Cardiac muscle cell (in vitro differentiated cells and primary cell): ENCODE data around the gene ZNF320. TPM values are rescaled to one million over a fixed set of nuclear protein-coding genes. Genes with fewer than 3 reads are reported as not detected.
"Not testable (repeated sequence)": the region's sequence is repeated elsewhere in the genome, so short reads cannot be mapped to it uniquely, and the experiment has no call there.

Source experiments
- DNase-seq, 2 donors: peaks; one replicate each; pipeline versions ENCODE4 v3.0.0 to v3.0.0-alpha.2; 2010 to 2017; ENCODE audit warnings: low read depth in 1 of 2, low spot score in 1 of 2
- H3K27ac ChIP-seq: fragments of 200-600 bp; sonication (generic); 2 replicates; pipeline ENCODE4 v1.5.1; 2016
- H3K27me3 ChIP-seq: fragments of 200-600 bp; sonication (generic); 2 replicates; pipeline ENCODE4 v1.6.0; 2016; ENCODE audit warnings: control low read depth
- H3K36me3 ChIP-seq: fragments of 200-600 bp; sonication (generic); 2 replicates; pipeline ENCODE4 v1.5.1; 2016; ENCODE audit warnings: control low read depth
- H3K4me1 ChIP-seq: fragments of 200-600 bp; sonication (generic); 2 replicates; pipeline ENCODE4 v1.8.1; 2017; ENCODE audit warnings: low read depth, mild to moderate bottlenecking, mixed run types
- H3K4me3 ChIP-seq: fragments of 200-600 bp; sonication (generic); 2 replicates; pipeline ENCODE4 v1.5.1; 2016; ENCODE audit warnings: mild to moderate bottlenecking
- H3K9me3 ChIP-seq: fragments of 200-600 bp; sonication (generic); 2 replicates; pipeline ENCODE4 v1.5.1; 2017; ENCODE audit warnings: low read depth, mild to moderate bottlenecking, control low read depth
- CTCF ChIP-seq: IDR thresholded peaks from 2 replicates; pipeline ENCODE4 v1.5.1; 2012; ENCODE audit warnings: low read depth, mild to moderate bottlenecking, low read length
- polyA plus RNA-seq: library from polyadenylated mRNA; unstranded; fragments of >200 nt; fragmentation: Nextera tagmentation; extraction: Ambion mirVana; gene quantifications from 2 replicates; pipeline ENCODE4 v1.2.1, GENCODE V29; 2016
- total RNA-seq: library from RNA; depleted of rRNA; stranded (reverse); fragments of >200 nt; gene quantifications from 2 replicates; pipeline ENCODE4 v1.2.3, GENCODE V29; 2016

The ZNF320 gene
- total and polyA plus RNA-seq, 2 experiments from 2014 or later, result 19.7 to 55.0 TPM

GRCh38 chr19:52880895-52881389 lies 16.5 kb downstream of the ZNF320 start:
- peaks cover 3% of the 10 kb centered on the region for H3K9me3 ChIP-seq
- TF ChIP-seq CTCF, result no peak
- peaks cover 68% of the 10 kb centered on the region for H3K36me3 ChIP-seq

GRCh38 chr19:52872996-52873395 lies 24.4 kb downstream of the ZNF320 start:
- H3K4me1 ChIP-seq, H3K27me3 ChIP-seq, H3K36me3 ChIP-seq, H3K4me3 ChIP-seq, H3K9me3 ChIP-seq, DNase-seq: not testable (repeated sequence)
- H3K27ac ChIP-seq, result peak overlapping the region; percentile 12

More at GRCh38 chr19:52880895-52881389, 16.5 kb downstream of the ZNF320 start:
- no peaks in the 10 kb centered on the region for H3K4me1 ChIP-seq
- no peak overlapping the region for H3K27ac ChIP-seq
- no peak for DNase-seq
- H3K4me3 ChIP-seq, result no peak overlapping the region
- no peaks in the 10 kb centered on the region for H3K27me3 ChIP-seq

DNA sequence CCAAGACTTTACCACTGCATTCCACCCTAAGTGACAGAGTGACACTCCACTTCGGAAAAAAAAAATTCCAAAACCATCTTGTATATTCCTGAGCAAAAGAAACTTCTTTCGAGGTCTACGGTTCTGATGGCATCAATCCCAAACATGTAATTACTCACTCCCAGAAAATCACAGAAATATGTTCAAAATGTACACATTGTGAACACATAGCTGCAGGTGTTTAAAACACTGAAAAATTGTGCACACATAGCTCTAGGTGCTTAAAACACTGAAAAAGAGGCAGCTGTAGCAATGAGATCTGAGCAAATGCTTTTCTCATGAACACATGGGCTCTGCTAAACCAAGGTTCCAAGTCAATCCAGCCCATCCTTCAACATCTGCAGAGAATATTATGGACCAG lies 26.0 kb downstream of the ZNF320 start:
- no peak for DNase-seq
- H3K27ac ChIP-seq, result no peak overlapping the region
- no peaks in the 10 kb centered on the region for H3K27me3 ChIP-seq
- H3K4me1 ChIP-seq, result no peaks in the 10 kb centered on the region
- no peaks in the 10 kb centered on the region for H3K9me3 ChIP-seq
- no peak for TF ChIP-seq CTCF
- no peaks in the 10 kb centered on the region for H3K36me3 ChIP-seq
- H3K4me3 ChIP-seq, result no peak overlapping the region

DNA sequence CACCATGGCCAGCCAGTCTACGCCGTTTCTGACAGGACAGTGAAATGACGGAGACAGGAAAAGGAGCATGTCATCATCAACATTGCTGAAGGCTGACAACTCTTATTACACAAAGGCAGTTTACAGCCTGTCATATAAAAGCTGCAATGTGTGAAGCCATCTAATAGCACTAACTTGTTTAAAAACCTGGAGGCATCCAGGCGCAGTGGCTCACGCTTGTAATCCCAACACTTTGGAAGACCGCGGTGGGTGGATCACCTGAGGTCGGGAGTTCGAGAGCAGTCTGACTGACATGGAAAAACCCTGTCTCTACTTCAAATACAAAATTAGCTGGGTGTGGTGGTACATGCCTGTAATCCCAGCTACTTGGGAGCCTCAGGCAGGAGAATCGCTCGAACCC lies 29.4 kb downstream of the ZNF320 start:
- H3K9me3 ChIP-seq, DNase-seq, H3K4me3 ChIP-seq: not testable (repeated sequence)

DNA sequence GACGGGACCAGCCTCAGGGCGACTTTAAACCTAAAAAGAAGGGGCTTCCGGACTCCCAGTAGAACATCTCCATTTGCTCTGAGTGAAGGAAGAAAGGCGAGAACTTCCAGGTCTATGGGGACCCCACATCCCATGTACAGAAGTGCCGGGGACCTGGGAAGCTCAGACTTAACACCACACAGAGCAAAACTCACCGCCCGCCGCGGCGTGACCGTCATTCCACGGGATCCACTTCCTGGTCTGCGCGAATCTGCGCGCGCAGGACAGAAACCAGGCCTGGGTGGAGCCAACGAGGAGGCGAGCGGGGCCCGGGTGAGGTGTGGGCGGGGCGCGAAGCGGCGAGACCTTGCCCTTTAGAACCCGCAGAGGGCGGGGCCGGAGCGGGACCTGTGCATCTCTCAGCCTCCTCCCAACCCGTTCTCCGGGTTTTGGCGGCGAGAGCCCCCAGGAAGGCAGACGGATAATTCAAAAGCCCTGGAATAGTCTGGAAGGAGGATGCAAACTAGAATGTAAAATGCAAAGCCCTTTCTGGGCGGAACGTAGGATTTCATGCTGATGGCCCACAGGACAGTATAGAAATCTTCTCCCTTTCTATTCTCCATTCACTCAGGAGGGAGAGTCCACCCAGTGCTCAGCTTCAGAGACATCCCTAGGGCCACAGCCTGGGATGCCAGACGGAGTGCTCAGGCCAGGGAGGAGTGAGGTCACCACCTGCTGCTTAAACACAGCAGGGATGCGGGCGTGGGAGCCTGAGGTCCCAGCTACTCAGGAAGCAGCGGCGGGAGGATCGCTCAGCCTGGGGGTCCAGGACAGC lies 39.9 kb downstream of the ZNF320 start, which contains the start of gene ZNF468:
ZNF468 (minus strand) TSS at position 242 of the 814 bp plus-strand sequence. CDS start 3,347 bp downstream, outside the sequence.
- H3K27ac ChIP-seq, H3K27me3 ChIP-seq, H3K36me3 ChIP-seq, H3K4me1 ChIP-seq, H3K9me3 ChIP-seq: not testable (repeated sequence)
- peak; percentile 8 for TF ChIP-seq CTCF
- peak within 1 kb of the TSS; percentile 95 for H3K4me3 ChIP-seq
- peak; percentile 58 to 65 for DNase-seq

More for the DNA sequence above, 29.4 kb downstream of the ZNF320 start:
- not testable (repeated sequence) for H3K27me3 ChIP-seq, H3K27ac ChIP-seq, H3K36me3 ChIP-seq, H3K4me1 ChIP-seq

DNA sequence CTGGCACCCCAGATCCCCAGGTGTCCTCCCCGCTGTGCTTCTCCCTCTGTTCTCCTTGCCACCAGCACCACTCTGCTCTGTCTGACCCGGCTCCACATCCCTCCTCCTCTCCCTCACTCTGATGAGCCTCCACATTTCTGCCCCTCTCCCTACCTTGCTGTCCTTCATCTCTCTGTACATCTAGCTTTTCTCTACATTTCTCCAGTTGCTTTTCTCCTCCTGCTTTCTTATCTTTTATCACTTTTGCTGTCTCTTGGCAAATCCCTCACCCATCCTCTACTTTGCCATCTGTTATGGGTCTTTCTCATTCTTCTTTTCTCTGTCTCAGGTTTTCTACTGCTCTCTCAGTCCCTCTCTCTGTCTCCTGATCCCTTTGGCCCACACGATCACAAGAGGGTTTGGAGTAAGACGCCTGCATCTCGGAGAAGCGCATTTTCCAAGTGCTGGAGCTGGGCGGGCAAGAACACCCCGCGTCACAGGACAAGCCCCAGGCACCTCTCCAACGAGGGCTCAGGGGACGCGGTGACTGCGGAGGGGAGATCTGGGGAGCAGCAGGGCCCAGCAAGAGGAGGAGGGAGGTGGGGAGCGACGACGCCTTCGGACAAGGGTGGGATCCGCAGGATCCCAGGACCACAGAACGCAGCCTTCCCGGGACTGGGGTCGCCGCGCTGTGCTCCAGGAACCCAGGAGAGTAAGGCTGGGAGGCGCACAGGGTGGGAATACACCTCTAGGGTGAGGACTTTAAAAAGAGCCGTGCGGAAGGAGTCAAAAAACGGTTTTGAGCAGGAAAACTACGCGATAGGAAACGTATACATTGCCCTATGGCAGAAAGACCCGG lies 40.7 kb downstream of the ZNF320 start:
- H3K27ac ChIP-seq, result not testable (repeated sequence)

More for the DNA sequence above, 40.7 kb downstream of the ZNF320 start:
- peak; percentile 15 to 21 for DNase-seq
- H3K27me3 ChIP-seq, H3K9me3 ChIP-seq, H3K4me1 ChIP-seq, H3K36me3 ChIP-seq: not testable (repeated sequence)
- peak overlapping the region; percentile 95 for H3K4me3 ChIP-seq

Other genes with a start within 250 kb of the ZNF320 start
- gene ZNF611, start 162.6 kb downstream of the ZNF320 start, total RNA-seq, result 5.8 and 12.4 TPM in 2 replicates
- gene ZNF611, start 162.6 kb downstream of the ZNF320 start, polyA plus RNA-seq, result 10.4 and 15.4 TPM in 2 replicates
- 1.6 and 2.0 TPM in 2 replicates for gene ZNF600, start 110.8 kb downstream of the ZNF320 start, total RNA-seq
- 2.1 and 2.3 TPM in 2 replicates for gene ZNF600, start 110.8 kb downstream of the ZNF320 start, polyA plus RNA-seq
- gene ZNF28, start 76.0 kb downstream of the ZNF320 start, total RNA-seq, result 9.7 and 11.6 TPM in 2 replicates
- gene ZNF28, start 76.0 kb downstream of the ZNF320 start, polyA plus RNA-seq, result 11.7 and 13.4 TPM in 2 replicates
- 19.9 and 23.0 TPM in 2 replicates for gene ZNF468, start 40.0 kb downstream of the ZNF320 start, total RNA-seq
- 14.0 and 19.5 TPM in 2 replicates for gene ZNF468, start 40.0 kb downstream of the ZNF320 start, polyA plus RNA-seq
- gene ZNF888, start 25.8 kb upstream of the ZNF320 start, total RNA-seq, result 1.1 and 7.3 TPM in 2 replicates
- 1.1 and 2.0 TPM in 2 replicates for gene ZNF888, start 25.8 kb upstream of the ZNF320 start, polyA plus RNA-seq
- 11.7 TPM in 2 replicates for gene ZNF816, start 65.2 kb upstream of the ZNF320 start, total RNA-seq
- gene ZNF816, start 65.2 kb upstream of the ZNF320 start, polyA plus RNA-seq, result 7.0 and 8.6 TPM in 2 replicates
- gene ERVV-1, start 116.3 kb upstream of the ZNF320 start, total RNA-seq, result not detected in 2 replicates
- gene ERVV-1, start 116.3 kb upstream of the ZNF320 start, polyA plus RNA-seq, result 0.57 TPM in 1 of 2 replicates, not detected in the other
- gene ERVV-2, start 147.1 kb upstream of the ZNF320 start, total RNA-seq, result 0.06 and 0.14 TPM in 2 replicates
- 0.91 TPM in 1 of 2 replicates, not detected in the other for gene ERVV-2, start 147.1 kb upstream of the ZNF320 start, polyA plus RNA-seq
- gene ZNF160, start 205.8 kb upstream of the ZNF320 start, total RNA-seq, result 56.3 and 110 TPM in 2 replicates
- gene ZNF160, start 205.8 kb upstream of the ZNF320 start, polyA plus RNA-seq, result 53.8 and 83.5 TPM in 2 replicates
- 11.9 and 17.0 TPM in 2 replicates for gene ZNF415, start 235.3 kb upstream of the ZNF320 start, total RNA-seq
- gene ZNF415, start 235.3 kb upstream of the ZNF320 start, polyA plus RNA-seq, result 11.8 and 22.9 TPM in 2 replicates